HT-29 (cell line): ENCODE data around the gene SEPTIN3. TPM values are rescaled to one million over a fixed set of nuclear protein-coding genes. Genes with fewer than 3 reads are reported as not detected.
A peak's percentile ranks its signal among the peaks of the same experiment; 100 is the strongest.

Source experiments
- DNase-seq: peaks from one replicate; pipeline ENCODE4 v3.0.0-alpha.2; 2015; ENCODE audit warnings: low spot score
- total RNA-seq: library from RNA; depleted of rRNA; stranded (reverse); fragments of >200 nt; shearing (Covaris generic); gene quantifications from 2 replicates; pipeline ENCODE4 v1.2.3, GENCODE V29; 2014

SEPTIN3 gene
- total RNA-seq, 1 experiment from 2014 or later = not detected

DNA sequence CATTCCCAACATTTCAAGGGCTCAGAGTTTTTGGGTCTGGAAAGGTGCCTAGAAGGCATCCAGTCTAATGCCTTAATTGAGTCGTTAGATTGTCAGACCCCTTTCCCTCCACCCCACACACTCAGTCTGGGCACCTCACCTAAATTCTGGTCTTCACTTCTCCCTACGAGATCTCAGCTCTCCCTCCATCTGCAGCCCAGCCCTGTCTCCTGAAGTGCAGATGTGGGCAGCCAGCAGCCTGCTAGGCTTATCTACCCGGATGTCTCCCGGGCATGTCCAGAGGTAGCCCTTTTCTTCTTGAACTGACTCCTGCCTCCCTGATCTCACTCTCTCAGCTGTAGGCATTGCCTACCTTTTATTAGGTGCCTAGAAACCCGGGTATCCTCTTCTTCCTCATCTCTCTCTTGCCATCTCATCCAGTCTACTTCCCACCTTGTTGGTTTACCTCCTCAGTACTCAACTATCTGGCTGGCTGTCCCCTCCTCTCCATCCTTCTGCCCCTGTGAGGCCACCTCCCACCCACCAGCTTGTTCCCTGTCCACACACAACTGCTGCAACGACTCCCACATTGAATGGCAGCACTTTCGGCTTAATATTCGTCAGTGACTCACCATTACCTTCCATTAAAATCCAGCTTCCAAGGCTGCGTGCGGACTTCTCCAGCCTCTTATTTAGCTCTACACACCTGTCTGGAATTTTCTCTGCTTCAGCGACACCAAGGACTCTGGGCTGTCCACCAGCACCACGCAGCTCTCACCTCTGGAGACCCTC lies 6.2 kb downstream of the SEPTIN3 start:
- no peak for DNase-seq

DNA sequence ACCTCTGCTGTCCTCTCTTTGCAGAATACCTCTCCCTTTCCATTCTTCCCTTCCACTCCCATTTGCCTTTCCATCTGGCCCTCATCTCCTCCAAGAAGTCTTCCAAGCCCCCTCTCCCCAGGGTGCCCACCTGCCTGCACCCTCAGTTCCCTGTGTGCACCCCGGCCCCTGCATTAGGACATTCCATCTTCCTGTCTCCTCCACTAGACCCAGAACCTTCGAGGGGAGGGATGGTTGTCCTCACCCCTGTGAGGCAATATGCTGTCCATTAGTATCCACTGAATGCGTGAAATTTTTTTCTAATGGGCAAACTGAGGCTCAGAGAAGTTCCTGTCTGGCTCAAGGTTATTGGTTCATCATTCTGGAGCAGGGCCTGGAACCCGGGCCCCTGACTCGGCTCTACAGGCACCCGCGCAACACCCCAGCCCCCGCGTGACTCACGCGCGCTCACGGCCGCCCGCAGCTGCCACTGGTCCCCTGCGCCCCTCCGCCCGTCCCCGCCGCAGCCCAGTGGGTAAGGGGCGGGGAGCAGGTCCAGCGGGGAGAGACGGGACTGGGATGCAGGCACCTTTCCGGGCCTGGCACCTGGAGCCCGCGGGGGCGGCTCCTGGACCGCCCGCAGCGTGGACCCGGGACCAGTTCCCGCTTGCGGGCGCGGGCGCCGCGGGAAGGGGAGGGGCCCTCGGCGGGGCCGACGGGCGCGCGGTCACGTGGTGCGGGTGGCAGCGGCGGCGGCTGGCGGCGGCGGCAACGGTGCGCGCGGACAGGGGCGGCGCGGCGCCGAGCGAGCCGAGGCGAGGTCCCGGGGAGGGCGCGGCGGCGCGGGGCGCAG lies 7.0 kb downstream of the SEPTIN3 start:
- no peak for DNase-seq

DNA sequence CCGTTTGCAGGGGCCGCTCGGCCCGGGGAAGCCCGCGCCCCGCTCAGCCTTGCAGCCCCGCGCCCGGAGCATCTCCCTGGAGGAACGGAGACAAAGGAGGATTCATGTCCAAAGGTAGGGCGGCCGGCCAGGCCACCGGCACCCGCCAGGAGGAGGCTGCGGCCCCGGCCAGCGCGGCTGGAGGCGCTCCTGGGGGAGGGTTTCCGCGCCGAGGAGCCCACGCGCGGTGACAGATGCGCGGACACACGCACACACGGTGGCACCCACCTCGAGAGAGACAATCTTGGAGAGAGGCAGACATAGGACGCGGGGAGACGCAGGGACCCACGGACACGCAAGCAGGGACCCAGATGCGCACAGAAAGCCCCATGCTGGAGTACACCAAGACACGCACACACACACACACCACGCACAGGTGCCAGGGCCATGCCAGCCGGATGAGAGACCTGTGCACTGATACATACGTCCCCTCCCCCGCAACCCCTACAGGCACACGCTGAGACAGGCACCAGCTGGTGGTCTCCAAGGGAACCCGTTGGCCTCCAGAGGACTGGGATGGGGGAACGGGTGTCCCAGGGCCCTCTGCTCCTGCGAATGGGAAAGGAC lies 7.8 kb downstream of the SEPTIN3 start:
- DNase-seq = no peak

DNA sequence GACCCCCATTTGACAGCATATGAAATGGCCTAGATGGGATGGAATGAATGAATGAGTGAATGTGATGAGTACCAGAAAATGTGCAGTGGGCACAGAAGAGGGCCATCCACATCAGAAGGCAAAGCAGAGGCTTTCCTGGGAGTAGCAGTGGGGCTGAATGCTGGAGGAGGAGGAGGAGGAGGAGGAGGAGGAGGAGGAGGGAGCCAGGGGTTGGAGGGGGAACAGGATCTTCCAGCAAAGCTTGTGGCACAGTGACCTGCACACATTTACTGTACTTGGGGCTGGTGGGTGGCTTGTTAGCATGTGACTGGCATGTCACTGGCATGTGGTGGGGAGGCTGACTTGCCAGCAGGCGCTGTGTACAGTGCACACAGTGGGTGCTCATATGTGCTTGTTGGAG lies 9.5 kb downstream of the SEPTIN3 start:
- no peak for DNase-seq

- DNase-seq = no peak
These were observed 10.4 kb downstream of the SEPTIN3 start for GRCh38 chr22:41979423-41980250.

GRCh38 chr22:41982865-41983264 lies 13.6 kb downstream of the SEPTIN3 start:
- DNase-seq = no peak

- no peak for DNase-seq
These were observed 14.5 kb downstream of the SEPTIN3 start for GRCh38 chr22:41983513-41984405.

DNA sequence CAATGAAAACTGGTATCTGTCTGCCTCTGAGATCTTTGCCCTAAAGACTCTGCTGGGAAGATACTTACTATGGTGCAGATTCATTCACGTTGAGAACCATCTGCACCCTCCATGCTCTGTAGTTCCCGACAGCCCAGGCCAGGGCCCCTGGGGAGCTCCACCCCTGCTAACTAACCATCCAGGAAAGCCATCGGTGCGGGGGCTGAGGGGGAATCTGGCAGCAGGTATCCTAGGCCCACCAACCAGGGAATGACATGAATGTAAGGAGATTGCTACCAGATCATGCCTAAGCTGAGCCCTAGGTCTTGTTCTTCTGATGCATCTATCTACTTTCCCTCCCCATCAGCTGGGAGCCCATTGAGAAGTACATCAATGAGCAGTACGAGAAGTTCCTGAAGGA lies 18.0 kb downstream of the SEPTIN3 start:
- DNase-seq = no peak

- DNase-seq = no peak
These were observed 20.0 kb downstream of the SEPTIN3 start for GRCh38 chr22:41989246-41989645.

DNA sequence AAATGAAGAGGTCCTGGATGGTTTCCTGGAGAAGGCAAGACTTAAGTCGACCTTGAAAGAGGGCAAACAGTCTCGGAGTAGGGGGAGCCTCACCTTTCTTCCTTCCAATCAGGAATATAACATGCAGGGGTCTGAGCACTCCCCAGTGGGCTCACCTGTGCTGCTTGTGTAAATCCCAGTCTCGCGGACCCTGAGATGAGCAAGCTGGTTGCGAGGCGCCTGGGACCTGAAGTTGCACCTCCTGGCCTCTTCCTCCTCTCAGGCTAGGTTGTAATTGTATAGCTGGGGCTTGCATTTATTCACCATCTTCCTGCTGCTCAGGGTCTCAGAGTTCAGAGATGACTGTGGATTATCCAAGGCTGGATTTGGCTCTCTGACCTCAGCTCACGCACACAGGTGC lies 21.9 kb downstream of the SEPTIN3 start:
- no peak for DNase-seq

DNA sequence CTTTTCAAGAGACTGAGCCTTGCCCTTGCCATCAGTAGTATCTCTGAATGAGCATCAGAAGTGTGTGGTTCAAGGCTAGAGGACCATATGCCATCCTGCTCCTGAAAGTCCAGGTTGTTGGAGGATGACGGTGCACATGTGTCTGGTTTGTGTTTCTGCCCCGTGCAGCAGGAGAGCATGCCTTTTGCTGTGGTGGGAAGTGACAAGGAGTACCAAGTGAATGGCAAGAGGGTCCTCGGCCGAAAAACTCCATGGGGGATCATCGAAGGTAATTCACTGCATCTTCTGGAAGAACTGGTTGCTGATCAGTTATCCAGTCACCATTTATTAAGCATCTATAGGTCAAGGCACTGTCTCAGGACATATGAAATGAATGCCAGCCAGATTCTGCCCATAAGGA lies 23.3 kb downstream of the SEPTIN3 start:
- no peak for DNase-seq

- DNase-seq = no peak
These were observed 26.0 kb downstream of the SEPTIN3 start for GRCh38 chr22:41995211-41995610.

DNA sequence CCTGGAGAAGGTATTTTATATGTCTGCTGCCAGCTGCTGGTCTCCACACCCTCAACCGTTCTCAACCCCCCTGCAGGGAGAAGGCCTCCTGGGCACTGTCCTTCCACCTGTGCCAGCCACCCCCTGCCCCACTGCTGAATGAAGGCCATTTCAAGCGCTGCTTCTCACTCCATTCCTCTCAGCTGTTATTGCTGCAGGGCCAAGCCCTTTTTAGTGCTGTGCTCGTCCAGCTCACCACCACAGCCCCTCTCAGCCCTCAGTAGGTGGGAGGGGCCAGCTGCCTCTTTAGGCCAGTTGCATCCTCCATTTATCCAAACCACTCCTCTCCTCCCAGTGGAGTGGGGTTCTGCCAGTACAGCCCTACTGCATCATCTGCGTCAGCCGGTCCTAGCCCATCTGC lies 27.6 kb downstream of the SEPTIN3 start:
- DNase-seq = no peak

GRCh38 chr22:41998361-41999261 lies 29.4 kb downstream of the SEPTIN3 start, which contains the start of gene WBP2NL:
Gene WBP2NL, plus strand, starts transcription at chr22:41998788. Its CDS starts 31 bp downstream, at chr22:41998819.
- peak; percentile 63 for DNase-seq

DNA sequence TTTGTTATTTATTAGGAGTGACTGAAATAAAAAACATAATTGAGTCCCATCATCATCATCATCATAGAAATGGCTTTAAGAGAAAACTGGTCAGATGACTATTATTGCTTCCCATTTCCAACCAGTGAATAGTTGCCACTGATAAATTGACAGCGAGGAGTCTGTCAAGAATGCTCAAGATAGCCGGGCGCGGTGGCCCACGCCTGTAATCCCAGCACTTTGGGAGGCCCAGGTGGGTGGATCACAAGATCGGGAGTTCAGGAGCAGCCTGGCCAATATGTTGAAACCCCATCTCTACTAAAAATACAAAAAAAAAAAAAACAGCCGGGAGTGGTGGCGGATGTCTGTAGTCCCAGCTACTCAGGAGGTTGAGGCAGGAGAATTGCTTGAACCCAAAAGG lies 31.2 kb downstream of the SEPTIN3 start:
- DNase-seq = no peak

DNA sequence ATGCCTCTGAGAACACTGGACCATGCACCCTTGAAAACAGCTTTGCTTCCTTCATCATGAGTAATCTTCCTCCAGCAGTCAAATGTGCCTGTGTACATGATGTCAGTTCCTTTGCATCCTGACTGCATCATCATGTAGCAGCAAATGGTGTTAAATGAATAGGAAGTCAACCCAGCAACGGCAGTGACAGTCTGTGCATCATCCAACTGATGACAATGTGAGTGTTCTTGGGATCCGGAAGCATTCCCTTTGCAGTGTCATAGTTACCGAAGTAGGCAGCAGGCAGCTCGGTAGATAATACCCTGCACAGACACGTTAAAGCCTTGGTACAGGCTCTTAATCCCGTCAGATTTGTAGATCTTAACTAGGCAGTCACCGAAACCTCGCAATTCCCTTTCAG lies 31.9 kb downstream of the SEPTIN3 start:
- no peak for DNase-seq

DNA sequence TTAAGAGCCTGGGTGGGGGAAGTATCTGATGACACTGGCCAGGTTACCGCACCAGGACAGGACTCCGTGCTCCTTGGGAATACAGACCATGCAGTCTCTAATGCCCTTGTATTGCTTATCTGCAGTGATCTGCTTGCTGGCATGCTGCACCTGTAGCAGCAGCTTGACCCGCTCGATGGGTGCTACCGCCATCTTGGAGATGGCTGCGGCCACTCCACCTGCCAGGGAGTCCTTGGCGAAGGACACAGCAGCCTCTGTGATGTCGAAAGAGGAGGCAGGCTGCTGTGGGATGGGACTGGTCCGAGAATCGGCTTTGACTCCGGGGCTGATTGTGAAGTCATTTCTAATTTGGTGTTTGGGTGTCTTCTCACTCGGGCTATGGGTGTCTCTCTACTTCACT lies 32.5 kb downstream of the SEPTIN3 start:
- DNase-seq = no peak

- DNase-seq = no peak
These were observed 38.7 kb downstream of the SEPTIN3 start for GRCh38 chr22:42007922-42008321.

DNA sequence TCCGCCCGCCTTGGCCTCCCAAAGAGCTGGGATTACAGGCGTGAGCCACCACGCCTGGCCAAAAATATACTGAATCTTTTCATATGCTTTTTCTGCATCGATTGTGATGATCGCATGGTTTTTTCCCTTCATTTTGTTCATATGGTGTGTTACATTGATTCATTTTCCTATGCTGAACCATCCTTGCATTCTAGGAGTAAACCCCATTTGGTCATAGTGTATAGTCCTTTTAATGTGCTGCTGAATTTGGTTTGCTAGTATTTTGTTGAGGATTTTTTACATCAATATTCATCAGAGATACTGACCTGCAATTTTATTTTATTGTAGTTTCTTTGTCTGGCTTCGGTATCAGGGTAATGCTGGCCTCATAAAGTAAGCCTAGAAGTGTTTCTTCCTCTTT lies 41.5 kb downstream of the SEPTIN3 start:
- no peak for DNase-seq
